Middle frontal gyrus (tissue), 1 donor: ENCODE results near the gene RGL2.
A peak's percentile ranks its signal among the peaks of the same experiment; 100 is the strongest.
"Not testable (repeated sequence)": the region's sequence is repeated elsewhere in the genome, so short reads cannot be mapped to it uniquely, and the experiment has no call there.

ENCODE experiments used
- DNase-seq: peaks from one replicate; pipeline ENCODE4 v3.0.0-alpha.2; 2015; ENCODE audit warnings: low spot score; ENCODE audit errors: extremely low spot score

RGL2 gene

GRCh38 chr6:33273924-33274902, 24.5 kb downstream of the RGL2 start:
- DNase-seq, result no peak

- DNase-seq, result no peak
These were observed 25.4 kb downstream of the RGL2 start for GRCh38 chr6:33273129-33273923.

- DNase-seq, result no peak
These were observed 26.2 kb downstream of the RGL2 start for GRCh38 chr6:33272275-33273128.

GRCh38 chr6:33271468-33272274, 27.1 kb downstream of the RGL2 start, which contains the start of the genes RPS18 and VPS52:
RPS18 (plus strand) TSS chr6:33272075; CDS start chr6:33272120, 45 bp downstream.
VPS52 (minus strand) TSS chr6:33271876; CDS start chr6:33271675, 201 bp downstream.
- DNase-seq, result peak; percentile 99

GRCh38 chr6:33271117-33271467, 27.6 kb downstream of the RGL2 start:
- DNase-seq, result no peak

- DNase-seq, result no peak
These were observed 34.7 kb downstream of the RGL2 start for GRCh38 chr6:33264015-33264414.

GRCh38 chr6:33262490-33262889, 36.3 kb downstream of the RGL2 start:
- DNase-seq, result not testable (repeated sequence)

- DNase-seq, result no peak
These were observed 39.7 kb downstream of the RGL2 start for GRCh38 chr6:33259032-33259431.

GRCh38 chr6:33254591-33254990, 44.2 kb downstream of the RGL2 start:
- DNase-seq, result no peak

- DNase-seq, result no peak
These were observed 46.0 kb downstream of the RGL2 start for GRCh38 chr6:33252759-33253158.

- no peak for DNase-seq
These were observed 47.2 kb downstream of the RGL2 start for GRCh38 chr6:33251395-33252012.

GRCh38 chr6:33250731-33251130, 48.0 kb downstream of the RGL2 start:
- DNase-seq, result no peak

GRCh38 chr6:33249732-33250630, 48.8 kb downstream of the RGL2 start:
- DNase-seq, result no peak

GRCh38 chr6:33248932-33249731, 49.6 kb downstream of the RGL2 start:
- peak; percentile 97 for DNase-seq

- no peak for DNase-seq
These were observed 50.2 kb downstream of the RGL2 start for GRCh38 chr6:33248643-33248931.

GRCh38 chr6:33247977-33248642, 50.6 kb downstream of the RGL2 start:
- DNase-seq, result peak; percentile 71

- DNase-seq, result no peak
These were observed 55.3 kb downstream of the RGL2 start for GRCh38 chr6:33243476-33243875.

- no peak for DNase-seq
These were observed 56.8 kb downstream of the RGL2 start for GRCh38 chr6:33241968-33242367.
